HEK293 (cell line): Measurements from ENCODE around the gene IL4R.
A peak's percentile ranks its signal among the peaks of the same experiment; 100 is the strongest.

ENCODE experiments used
- CTCF ChIA-PET: fragments of 350-600 bp; formaldehyde crosslinking; extraction: SDS; loops from one replicate; lab custom pipeline; 2021; ENCODE audit warnings: antibody characterized with exemption; lab: Yijun Ruan, JAX
- POLR2A ChIA-PET: fragments of 300-600 bp; formaldehyde crosslinking; extraction: SDS; loops from one replicate; lab custom pipeline; 2020; ENCODE audit warnings: antibody characterized with exemption, inconsistent platforms; lab: Yijun Ruan, JAX
- H3K27ac ChIP-seq: fragments of 200-500 bp; sonication (Bioruptor generic); 2 replicates; pipeline ENCODE4 v1.5.1; 2014; ENCODE audit warnings: low read depth, low read length, control low read depth, inconsistent platforms; ENCODE audit errors: extremely low read depth
- H3K36me3 ChIP-seq, 2 experiments: fragments of 200-500 bp in 1 of 2; sonication (Bioruptor generic) in 1 of 2; 1 replicate in 1 of 2; 2 replicates in 1 of 2; pipeline ENCODE4 v1.5.1; 2014 to 2017; ENCODE audit warnings: inconsistent platforms in 2 of 2, low read length in 2 of 2; ENCODE audit not compliant: control insufficient read depth in 2 of 2, insufficient read depth in 1 of 2
- H3K4me1 ChIP-seq: fragments of 200-500 bp; sonication (Bioruptor generic); 2 replicates; pipeline ENCODE4 v1.5.1; 2014; ENCODE audit warnings: mild to moderate bottlenecking, low read length, inconsistent platforms; ENCODE audit not compliant: control insufficient read depth, insufficient read depth
- H3K4me3 ChIP-seq: 2 replicates; pipeline ENCODE4 v1.5.1; 2011; ENCODE audit warnings: low read depth, mild to moderate bottlenecking, control low read depth, low read length, moderate library complexity
- H3K9me3 ChIP-seq: fragments of 200-500 bp; sonication (Bioruptor generic); 2 replicates; pipeline ENCODE4 v1.5.1; 2014; ENCODE audit warnings: low read depth, low read length, inconsistent platforms; ENCODE audit not compliant: control insufficient read depth, insufficient read depth
- EGR2 ChIP-seq: fragments of 450-650 bp; formaldehyde crosslinking; IDR thresholded peaks from 2 replicates; pipeline ENCODE4 v1.5.1; 2016; ENCODE audit warnings: low read depth, missing biosample characterization, missing genetic modification characterization
- KLF17 ChIP-seq: fragments of 450-650 bp; formaldehyde crosslinking; IDR thresholded peaks from 2 replicates; pipeline ENCODE4 v1.5.1; 2016; ENCODE audit warnings: missing biosample characterization, missing genetic modification characterization
- REST ChIP-seq: fragments of 450-650 bp; formaldehyde crosslinking; IDR thresholded peaks from 2 replicates; pipeline ENCODE4 v1.5.1; 2016; ENCODE audit warnings: missing biosample characterization, missing genetic modification characterization
- TRIM28 ChIP-seq: IDR thresholded peaks from 2 replicates; pipeline ENCODE4 v1.6.1; 2011; ENCODE audit warnings: low read length, control low read depth, borderline replicate concordance
- ZFHX2 ChIP-seq: fragments of 450-650 bp; formaldehyde crosslinking; conservative IDR thresholded peaks from 2 replicates; pipeline ENCODE4 v1.5.1; 2016; ENCODE audit warnings: missing biosample characterization, missing genetic modification characterization
- ZIC2 ChIP-seq: fragments of 450-650 bp; formaldehyde crosslinking; IDR thresholded peaks from 2 replicates; pipeline ENCODE4 v1.5.1; 2016; ENCODE audit warnings: missing biosample characterization, missing genetic modification characterization
- ZNF132 ChIP-seq: fragments of 450-650 bp; formaldehyde crosslinking; IDR thresholded peaks from 2 replicates; pipeline ENCODE4 v1.5.1; 2017; ENCODE audit warnings: missing biosample characterization, missing genetic modification characterization, borderline replicate concordance
- ZNF133 ChIP-seq: fragments of 450-650 bp; formaldehyde crosslinking; IDR thresholded peaks from 2 replicates; pipeline ENCODE4 v1.5.1; 2016; ENCODE audit warnings: missing biosample characterization, missing genetic modification characterization
- ZNF549 ChIP-seq: fragments of 450-650 bp; IDR thresholded peaks from 2 replicates; pipeline ENCODE4 v1.5.1; 2018; ENCODE audit warnings: missing biosample characterization, missing genetic modification characterization, mild to moderate bottlenecking, inconsistent platforms, moderate library complexity
- ZNF585B ChIP-seq: fragments of 450-650 bp; formaldehyde crosslinking; IDR thresholded peaks from 2 replicates; pipeline ENCODE4 v1.5.1; 2016; ENCODE audit warnings: missing biosample characterization, missing genetic modification characterization
- ZNF623 ChIP-seq: fragments of 450-650 bp; formaldehyde crosslinking; IDR thresholded peaks from 2 replicates; pipeline ENCODE4 v1.5.1; 2016; ENCODE audit warnings: missing biosample characterization, missing genetic modification characterization
- ZNF692 ChIP-seq: fragments of 450-650 bp; formaldehyde crosslinking; IDR thresholded peaks from 2 replicates; pipeline ENCODE4 v1.5.1; 2016; ENCODE audit warnings: missing biosample characterization, missing genetic modification characterization
- ZNF704 ChIP-seq: fragments of 450-650 bp; formaldehyde crosslinking; IDR thresholded peaks from 2 replicates; pipeline ENCODE4 v1.5.1; 2016; ENCODE audit warnings: missing biosample characterization, missing genetic modification characterization
- ZNF707 ChIP-seq: fragments of 450-650 bp; formaldehyde crosslinking; IDR thresholded peaks from 2 replicates; pipeline ENCODE4 v1.5.1; 2016; ENCODE audit warnings: missing biosample characterization, missing genetic modification characterization
- ZNF785 ChIP-seq: fragments of 450-650 bp; formaldehyde crosslinking; IDR thresholded peaks from 2 replicates; pipeline ENCODE4 v1.5.1; 2016; ENCODE audit warnings: missing biosample characterization, missing genetic modification characterization

The IL4R gene

GRCh38 chr16:27311448-27311830 is 2.3 kb upstream of the IL4R start:
- ChIA-PET POLR2A (no interaction called here), CTCF (no interaction called here)
- Histone ChIP-seq H3K4me3 (no peak overlapping the region), H3K36me3 (no peaks in the 10 kb centered on the region), H3K9me3 (no peaks in the 10 kb centered on the region), H3K27ac (no peak overlapping the region), H3K4me1 (no peaks in the 10 kb centered on the region)
- TF ChIP-seq ZNF707 (tag by site-specific recombination): no peak
- TF ChIP-seq EGR2 (tag by site-specific recombination): 0 out of 2 replicates have a peak, but pooled peaks have one; percentile 47
- TF ChIP-seq ZFHX2 (tag by site-specific recombination): peak; percentile 45; the same call in 1 of the 2 replicates
- no peak for TF ChIP-seq ZNF704 (tag by site-specific recombination)

- TF ChIP-seq ZNF133 (tag by site-specific recombination) (no peak), TRIM28 (no peak), ZNF692 (no peak), EGR2 (tag by site-specific recombination) (peak; percentile 67; the same call in 1 of the 2 replicates), ZNF549 (tag by site-specific recombination) (no peak), ZNF585B (tag by site-specific recombination) (no peak), ZNF785 (no peak), KLF17 (no peak)
- ChIA-PET CTCF (no interaction called here), POLR2A (no interaction called here)
- Histone ChIP-seq H3K36me3 (no peaks in the 10 kb centered on the region), H3K27ac (no peak overlapping the region), H3K4me1 (no peaks in the 10 kb centered on the region), H3K9me3 (no peaks in the 10 kb centered on the region), H3K4me3 (no peak overlapping the region)
Observed at GRCh38 chr16:27311897-27312303, 1.9 kb upstream of the IL4R start.

- H3K27ac ChIP-seq: no peak overlapping the region
- H3K4me1 ChIP-seq: no peaks in the 10 kb centered on the region
- H3K9me3 ChIP-seq: no peaks in the 10 kb centered on the region
- no peaks in the 10 kb centered on the region for H3K36me3 ChIP-seq
- ChIA-PET CTCF (interaction anchor here (0.7 kb wide), 2 partner anchors 9 to 133 kb away, joined by 4 to 6 read pairs; no protein-coding TSS in a partner anchor), POLR2A (no interaction called here)
- TF ChIP-seq ZNF623 (tag by site-specific recombination): peak; percentile 77
- TF ChIP-seq REST (tag by site-specific recombination): no peak
- peak; percentile 55 for TF ChIP-seq ZIC2 (tag by site-specific recombination)
- no peak for TF ChIP-seq ZNF132
- TF ChIP-seq, all 188 proteins: peak for 2
- H3K4me3 ChIP-seq: no peak overlapping the region; the same call in 1 of the 2 replicates
Observed at GRCh38 chr16:27312580-27313421, 973 bp upstream of the IL4R start.
